Neuronal stem cell (in vitro differentiated cells): ENCODE data around the gene RNF220.

Experiments used
- DNase-seq: peaks from one replicate; pipeline ENCODE4 v3.0.0-alpha.2; 2013; ENCODE audit warnings: low spot score
- H2AFZ ChIP-seq: one replicate; pipeline ENCODE4 v1.6.1; 2013; ENCODE audit warnings: mild to moderate bottlenecking, low read length, inconsistent platforms
- H2AK5ac ChIP-seq: 2 replicates; pipeline ENCODE4 v1.6.1; 2013; ENCODE audit warnings: low read depth, mild to moderate bottlenecking, inconsistent platforms, low read length, moderate library complexity, mixed read lengths
- H2BK120ac ChIP-seq: 2 replicates; pipeline ENCODE4 v1.6.1; 2013; ENCODE audit warnings: low read depth, mild to moderate bottlenecking, inconsistent platforms, low read length, moderate library complexity, mixed read lengths
- H2BK12ac ChIP-seq: one replicate; pipeline ENCODE4 v1.6.1; 2013; ENCODE audit warnings: low read length, inconsistent platforms
- H2BK15ac ChIP-seq: 2 replicates; pipeline ENCODE4 v1.6.1; 2013; ENCODE audit warnings: mild to moderate bottlenecking, low read length, inconsistent platforms, mixed read lengths
- H2BK5ac ChIP-seq: one replicate; pipeline ENCODE4 v1.6.1; 2013; ENCODE audit warnings: inconsistent platforms, mild to moderate bottlenecking, low read length, moderate library complexity
- H3K14ac ChIP-seq: one replicate; pipeline ENCODE4 v1.6.1; 2013; ENCODE audit warnings: low read length, inconsistent platforms
- H3K18ac ChIP-seq: 2 replicates; pipeline ENCODE4 v1.6.1; 2013; ENCODE audit warnings: low read length, inconsistent platforms
- H3K23ac ChIP-seq: 2 replicates; pipeline ENCODE4 v1.6.1; 2013; ENCODE audit warnings: low read depth, mild to moderate bottlenecking, mixed read lengths, low read length, inconsistent platforms; ENCODE audit not compliant: poor library complexity
- H3K27ac ChIP-seq: replicated peaks from 3 replicates; pipeline ENCODE4 v1.5.1; 2013; ENCODE audit warnings: low read length, inconsistent platforms
- H3K27me3 ChIP-seq, 3 experiments: 2 replicates each; pipeline ENCODE4 v1.6.1; 2013; ENCODE audit warnings: low read length in 3 of 3, mild to moderate bottlenecking in 2 of 3, inconsistent platforms in 1 of 3, low read depth in 1 of 3, mixed read lengths in 1 of 3, moderate library complexity in 1 of 3; ENCODE audit not compliant: control insufficient read depth in 3 of 3, insufficient read depth in 3 of 3
- H3K36me3 ChIP-seq, 2 donors: replicated peaks in 1 of 2; 2 replicates each; pipeline ENCODE4 v1.6.1; 2013; ENCODE audit warnings: low read length in 2 of 2; ENCODE audit not compliant: control insufficient read depth in 2 of 2, insufficient read depth in 2 of 2
- H3K4ac ChIP-seq: 2 replicates; pipeline ENCODE4 v1.6.1; 2013; ENCODE audit warnings: inconsistent platforms, mild to moderate bottlenecking, low read length, moderate library complexity
- H3K4me1 ChIP-seq, 2 donors: 1 replicate in 1 of 2; 2 replicates in 1 of 2; pipeline ENCODE4 v1.6.1; 2013; ENCODE audit warnings: low read length in 2 of 2, low read depth in 1 of 2; ENCODE audit not compliant: control insufficient read depth in 2 of 2, insufficient read depth in 1 of 2
- H3K4me2 ChIP-seq: one replicate; pipeline ENCODE4 v1.6.1; 2013; ENCODE audit warnings: mild to moderate bottlenecking, low read length, inconsistent platforms; ENCODE audit not compliant: insufficient read depth, poor library complexity, severe bottlenecking
- H3K4me3 ChIP-seq, 2 donors: 2 replicates each; pipeline ENCODE4 v1.5.1; 2013; ENCODE audit warnings: low read length in 2 of 2, mild to moderate bottlenecking in 2 of 2, inconsistent platforms in 1 of 2, moderate library complexity in 1 of 2
- H3K79me1 ChIP-seq: one replicate; pipeline ENCODE4 v1.6.1; 2013; ENCODE audit warnings: low read depth, mild to moderate bottlenecking, inconsistent platforms, low read length, moderate library complexity
- H3K9ac ChIP-seq: one replicate; pipeline ENCODE4 v1.6.1; 2013; ENCODE audit warnings: mild to moderate bottlenecking, low read depth, low read length, inconsistent platforms; ENCODE audit not compliant: poor library complexity
- H3K9me3 ChIP-seq, 2 donors: replicated peaks in 1 of 2; 2 replicates each; pipeline versions ENCODE3 to v1.6.1; 2013; ENCODE audit warnings: low read length in 2 of 2, mild to moderate bottlenecking in 2 of 2, inconsistent platforms in 1 of 2, low read depth in 1 of 2, mixed read lengths in 1 of 2, moderate library complexity in 1 of 2; ENCODE audit not compliant: control insufficient read depth in 2 of 2, insufficient read depth in 1 of 2
- H4K8ac ChIP-seq: one replicate; pipeline ENCODE4 v1.6.1; 2013; ENCODE audit warnings: low read depth, mild to moderate bottlenecking, inconsistent platforms, low read length, moderate library complexity
- H4K91ac ChIP-seq: one replicate; pipeline ENCODE4 v1.6.1; 2013; ENCODE audit warnings: low read length, low read depth, mild to moderate bottlenecking, inconsistent platforms; ENCODE audit not compliant: poor library complexity
- WGBS, 2 donors: extraction: QIAGEN DNeasy Blood & Tissue Kit; methylation state at CpG; one replicate each; pipeline ENCODE4 v1.1.7; 2013; ENCODE audit warnings: missing lambda C conversion rate in 2 of 2, mixed read lengths in 1 of 2; ENCODE audit not compliant: insufficient read length in 2 of 2, insufficient replicate concordance in 1 of 2; ENCODE audit errors: extremely low coverage in 2 of 2; 5-methylcytosine and 5-hydroxymethylcytosine counted together

The RNF220 gene

GRCh38 chr1:44673675-44674112 lies 268.6 kb downstream of the RNF220 start:
- Histone ChIP-seq H4K8ac (no peak overlapping the region), H2BK120ac (no peak overlapping the region), H3K36me3 (no peaks in the 10 kb centered on the region), H2BK12ac (no peak overlapping the region), H3K27me3 (no peaks in the 10 kb centered on the region), H3K9ac (no peak overlapping the region), H3K14ac (no peak overlapping the region), H3K23ac (peak overlapping the region; percentile 80), H2BK5ac (peak overlapping the region; percentile 93), H2AK5ac (no peak overlapping the region), H3K4me3 (peak overlapping the region; percentile 82 to 91), H3K4me1 (peaks cover 12 to 21% of the 10 kb centered on the region in 2 donors), H2AFZ (peak overlapping the region; percentile 97), H3K79me1 (no peaks in the 10 kb centered on the region), H3K9me3 (no peaks in the 10 kb centered on the region), H2BK15ac (no peak overlapping the region), H4K91ac (no peak overlapping the region), H3K4me2 (peak overlapping the region; percentile 56), H3K4ac (no peak overlapping the region), H3K18ac (no peak overlapping the region), H3K27ac (no peak overlapping the region)
- no peak for DNase-seq
- no CpG with 5 or more reads among the region's 16 CpGs for WGBS, 2 donors

GRCh38 chr1:44674113-44675000 lies 269.3 kb downstream of the RNF220 start, which contains the start of the genes ARMH1 and TMEM53:
TSS of gene ARMH1 (plus strand) at chr1:44674714. CDS start at chr1:44689698, 14,984 bp downstream.
TSS of gene TMEM53 (minus strand) at chr1:44674481. CDS start at chr1:44674391, 90 bp downstream.
- Histone ChIP-seq H3K4me3 (peak within 1 kb of the TSS; percentile 91 to 97), H2AK5ac (no peak within 1 kb of the TSS), H3K27me3 (no peaks in the 10 kb centered on the region), H2BK12ac (peak within 1 kb of the TSS; percentile 84), H3K9ac (peak within 1 kb of the TSS; percentile 89), H3K36me3 (no peaks in the 10 kb centered on the region), H2BK120ac (no peak within 1 kb of the TSS), H3K79me1 (no peaks in the 10 kb centered on the region), H3K18ac (peak within 1 kb of the TSS; percentile 99), H3K23ac (peak within 1 kb of the TSS; percentile 80), H3K4me1 (peaks cover 12 to 21% of the 10 kb centered on the region in 2 donors), H2AFZ (peak within 1 kb of the TSS; percentile 97), H3K14ac (no peak within 1 kb of the TSS), H3K27ac (peak within 1 kb of the TSS; percentile 92), H4K8ac (peak within 1 kb of the TSS; percentile 94), H2BK15ac (no peak within 1 kb of the TSS), H4K91ac (no peak within 1 kb of the TSS), H3K4ac (no peak within 1 kb of the TSS), H2BK5ac (peak within 1 kb of the TSS; percentile 93), H3K4me2 (peak within 1 kb of the TSS; percentile 78), H3K9me3 (no peaks in the 10 kb centered on the region)
- peak; percentile 98 for DNase-seq
- WGBS, 2 donors, result no CpG with 5 or more reads among the region's 56 CpGs

DNA sequence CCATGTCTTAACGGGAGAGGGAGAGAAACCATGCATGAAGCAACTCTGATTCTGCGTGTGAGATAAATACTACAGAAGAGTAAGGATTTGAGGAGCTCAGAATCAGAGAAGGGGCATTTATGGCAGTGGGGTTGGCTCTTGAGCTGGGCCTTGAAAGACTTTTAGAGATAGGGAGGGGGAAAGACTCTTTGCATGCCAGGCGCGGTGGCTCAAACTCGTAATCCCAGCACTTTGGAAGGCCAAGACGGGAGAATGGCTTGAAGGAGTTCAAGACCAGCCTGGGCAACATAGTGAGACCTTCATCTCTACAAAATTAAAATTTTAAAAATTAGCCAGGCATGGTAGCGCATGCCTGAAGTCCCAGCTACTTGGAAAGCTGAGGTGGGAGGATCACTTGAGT lies 270.1 kb downstream of the RNF220 start:
- peak overlapping the region; percentile 83 to 91 for H3K4me3 ChIP-seq
- no peak overlapping the region for H3K27ac ChIP-seq
- H3K23ac ChIP-seq, result no peak overlapping the region
- no peak overlapping the region for H2BK5ac ChIP-seq
- no peak overlapping the region for H2AK5ac ChIP-seq
- DNase-seq, result no peak
- peaks cover 12 to 21% of the 10 kb centered on the region in 2 donors for H3K4me1 ChIP-seq
- no peaks in the 10 kb centered on the region for H3K9me3 ChIP-seq
- H3K18ac ChIP-seq, result no peak overlapping the region
- peak overlapping the region; percentile 97 for H2AFZ ChIP-seq
- H2BK120ac ChIP-seq, result no peak overlapping the region
- no peaks in the 10 kb centered on the region for H3K27me3 ChIP-seq
- no peak overlapping the region for H4K91ac ChIP-seq
- no peaks in the 10 kb centered on the region for H3K79me1 ChIP-seq
- no peak overlapping the region for H2BK12ac ChIP-seq
- no peak overlapping the region for H2BK15ac ChIP-seq
- H3K9ac ChIP-seq, result no peak overlapping the region
- H3K36me3 ChIP-seq, result peaks cover 4 to 5% of the 10 kb centered on the region in 2 donors
- no CpG with 5 or more reads among the region's 7 CpGs for WGBS, 2 donors
- H3K14ac ChIP-seq, result no peak overlapping the region
- no peak overlapping the region for H3K4ac ChIP-seq
- no peak overlapping the region for H4K8ac ChIP-seq
- peak overlapping the region; percentile 78 for H3K4me2 ChIP-seq
